GM21447 (cell line): ENCODE results near the gene OPN4.
A peak's percentile ranks its signal among the peaks of the same experiment; 100 is the strongest.

Source experiments
- ATAC-seq: cut with Tn5 transposase; IDR thresholded peaks from one replicate; pipeline ENCODE4 v1.9.1; 2021; ENCODE audit not compliant: unreplicated experiment

The OPN4 gene

GRCh38 chr10:86661161-86662025, 7.0 kb downstream of the OPN4 start:
- ATAC-seq: no peak

- ATAC-seq: no peak
Observed at GRCh38 chr10:86662186-86663045, 8.1 kb downstream of the OPN4 start.

DNA sequence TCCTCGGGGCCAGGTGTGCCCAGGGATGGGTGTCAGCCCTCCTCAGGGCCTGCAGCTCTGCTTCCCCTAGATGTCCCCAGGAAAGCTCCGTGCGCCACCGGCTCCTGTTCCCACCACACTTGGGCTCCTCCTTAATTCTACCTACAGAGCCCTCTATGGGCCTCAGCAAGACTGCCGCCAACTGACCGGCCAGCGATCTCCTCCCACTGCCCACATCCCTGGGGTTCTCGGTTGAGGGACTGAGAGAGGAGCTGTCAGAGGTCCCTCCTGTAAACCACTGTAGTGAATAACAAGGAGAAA, 8.6 kb downstream of the OPN4 start:
- no peak for ATAC-seq

GRCh38 chr10:86663576-86664339, 9.4 kb downstream of the OPN4 start:
- no peak for ATAC-seq

DNA sequence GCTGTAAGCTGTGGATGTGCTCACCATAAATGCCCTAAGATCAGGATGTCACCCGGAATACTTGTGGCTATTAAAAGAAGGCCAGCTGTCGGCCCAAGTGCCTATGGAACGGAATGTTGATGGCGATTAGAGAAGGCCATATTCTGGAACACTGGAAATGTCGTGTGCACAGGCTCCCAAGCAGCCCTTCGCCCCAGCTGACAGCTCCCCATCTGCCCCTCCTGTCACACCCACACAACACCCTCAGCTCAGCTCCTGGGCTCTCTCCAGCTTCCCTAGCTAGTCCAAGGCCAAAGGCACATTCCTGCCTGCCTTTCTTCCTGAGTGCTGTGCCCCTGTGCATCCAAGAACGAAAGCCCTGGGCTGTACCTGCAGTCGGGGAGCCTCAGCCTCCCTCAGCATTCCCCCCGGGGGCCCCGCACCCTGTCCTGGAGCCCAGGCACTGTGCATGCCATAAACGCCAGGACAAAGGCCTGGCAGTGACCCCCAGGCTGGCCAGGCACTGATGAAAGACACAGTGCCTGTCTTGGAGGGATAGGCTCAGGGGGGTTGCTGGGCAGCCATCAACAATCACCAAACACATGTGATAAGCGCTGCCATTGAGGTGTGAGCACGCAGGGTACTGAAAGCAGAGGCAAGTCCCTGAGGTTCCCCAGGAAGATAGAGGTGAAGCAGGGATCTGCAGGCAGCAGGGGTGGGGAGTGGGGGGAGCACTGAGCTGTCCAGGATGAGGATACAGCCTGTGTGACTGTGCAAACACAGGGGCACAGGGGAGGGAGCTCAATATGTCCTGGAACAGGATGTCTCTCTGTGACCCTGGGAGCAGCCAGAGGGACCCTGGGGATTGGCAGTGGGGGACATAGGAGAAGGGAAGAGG, 10.2 kb downstream of the OPN4 start:
- ATAC-seq: no peak

- ATAC-seq: no peak
Observed at GRCh38 chr10:86665218-86665607, 10.9 kb downstream of the OPN4 start.

DNA sequence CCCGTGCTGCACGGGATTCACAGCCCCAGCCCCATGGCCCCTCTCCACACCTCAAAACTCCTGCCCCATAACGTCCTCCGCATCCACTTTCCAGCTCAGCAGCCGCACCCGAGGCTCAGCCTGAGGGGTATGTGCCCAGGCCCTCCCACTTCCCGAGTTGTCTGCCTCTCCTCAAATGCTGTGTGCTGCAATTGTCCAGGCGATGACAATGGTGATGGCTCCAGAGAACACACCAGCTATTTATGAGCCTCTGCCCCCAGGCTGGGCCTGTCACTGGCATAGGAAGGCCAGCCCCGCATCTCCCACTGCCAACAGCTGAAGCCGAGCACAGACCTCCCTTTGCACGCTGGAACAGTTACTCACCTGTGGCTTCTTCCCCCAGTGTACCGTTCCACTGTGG, 11.5 kb downstream of the OPN4 start:
- no peak for ATAC-seq

DNA sequence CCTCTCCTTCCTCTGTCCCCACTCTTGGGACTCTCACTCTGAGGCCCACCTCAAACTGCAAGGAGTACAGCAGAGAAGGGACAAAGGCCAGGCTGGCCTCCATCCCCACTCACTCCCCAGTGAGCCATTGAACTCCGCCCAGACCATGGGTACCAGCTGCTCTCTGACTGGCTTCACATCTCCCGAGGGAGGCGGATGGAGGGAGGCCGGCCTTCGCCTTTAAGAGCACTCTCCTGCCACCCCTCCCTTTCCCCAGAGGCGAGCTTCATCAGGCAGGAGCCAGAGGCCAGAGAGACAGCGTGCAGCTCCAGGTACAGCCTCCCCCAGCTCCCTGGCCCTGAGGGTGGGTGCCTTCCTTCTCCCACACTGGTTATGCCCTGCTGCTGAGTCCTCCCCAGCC, 12.2 kb downstream of the OPN4 start:
- ATAC-seq: no peak

GRCh38 chr10:86667421-86668181, 13.3 kb downstream of the OPN4 start:
- no peak for ATAC-seq

- peak; percentile 68 for ATAC-seq
Observed at GRCh38 chr10:86668297-86669165, 14.2 kb downstream of the OPN4 start, which contains the start of gene LDB3. Gene LDB3 (plus strand): TSS chr10:86668511. CDS start chr10:86668692, 181 bp downstream.

DNA sequence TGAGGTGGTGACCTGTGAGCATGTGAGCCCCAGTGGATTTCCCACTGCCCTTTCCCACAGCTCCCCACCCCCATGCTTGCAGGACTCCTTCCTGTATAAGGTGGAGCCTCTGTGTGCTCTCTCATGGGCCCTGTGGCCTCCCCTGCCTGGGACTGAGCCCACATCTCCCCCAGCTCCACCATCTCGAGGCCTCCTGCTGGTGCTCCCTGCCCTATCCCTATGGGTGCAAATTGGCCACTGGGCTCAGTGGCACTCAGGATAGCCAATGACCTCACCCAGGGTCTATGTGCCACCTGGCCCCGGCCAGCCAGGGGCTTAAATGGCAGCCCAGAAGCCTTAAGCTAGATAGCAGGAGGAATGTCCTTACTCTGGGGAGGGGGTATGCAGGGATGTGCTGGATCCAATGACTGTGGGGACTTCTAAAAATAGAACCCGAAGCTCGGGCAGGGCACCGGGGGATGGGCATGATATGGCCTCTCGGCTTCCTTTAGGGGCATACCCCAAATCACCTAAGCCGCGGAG, 16.0 kb downstream of the OPN4 start:
- ATAC-seq: no peak

GRCh38 chr10:86670876-86671275, 16.5 kb downstream of the OPN4 start:
- ATAC-seq: no peak

GRCh38 chr10:86671419-86671818, 17.1 kb downstream of the OPN4 start:
- ATAC-seq: no peak

DNA sequence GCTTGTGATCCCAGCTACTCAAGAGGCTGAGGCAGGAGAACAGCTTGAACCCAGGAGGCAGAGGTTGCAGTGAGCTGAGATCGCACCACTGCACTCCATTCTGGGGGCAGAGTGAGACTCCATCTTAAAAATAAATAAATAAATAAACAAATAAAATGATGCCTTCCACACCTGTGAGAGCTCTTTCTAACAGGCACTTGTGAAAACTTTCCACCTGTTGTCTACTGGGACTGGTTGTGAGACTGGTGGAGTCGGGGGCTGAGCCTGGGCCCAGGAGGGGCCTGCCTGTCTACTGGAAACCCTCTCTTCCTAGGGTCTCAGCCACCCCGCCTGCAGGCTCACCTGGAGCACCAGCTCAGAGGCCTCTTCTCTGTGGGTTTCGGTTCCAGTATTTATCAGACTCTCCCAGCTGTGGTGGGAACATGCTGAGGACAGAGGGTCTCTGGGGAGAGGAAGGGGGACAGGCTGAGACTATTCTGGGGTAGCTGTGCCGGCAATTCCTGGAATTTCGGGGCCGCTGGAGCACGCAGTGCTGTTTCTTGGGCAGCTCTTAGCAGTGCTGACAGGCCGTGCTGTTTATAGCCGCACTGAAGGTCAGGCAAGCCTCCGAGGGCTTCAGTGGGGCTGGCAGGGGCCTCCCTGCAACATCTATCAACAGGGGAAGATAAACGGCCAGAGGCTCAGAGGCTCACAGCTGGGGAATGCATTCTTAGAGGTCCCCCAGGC, 17.8 kb downstream of the OPN4 start:
- ATAC-seq: no peak

DNA sequence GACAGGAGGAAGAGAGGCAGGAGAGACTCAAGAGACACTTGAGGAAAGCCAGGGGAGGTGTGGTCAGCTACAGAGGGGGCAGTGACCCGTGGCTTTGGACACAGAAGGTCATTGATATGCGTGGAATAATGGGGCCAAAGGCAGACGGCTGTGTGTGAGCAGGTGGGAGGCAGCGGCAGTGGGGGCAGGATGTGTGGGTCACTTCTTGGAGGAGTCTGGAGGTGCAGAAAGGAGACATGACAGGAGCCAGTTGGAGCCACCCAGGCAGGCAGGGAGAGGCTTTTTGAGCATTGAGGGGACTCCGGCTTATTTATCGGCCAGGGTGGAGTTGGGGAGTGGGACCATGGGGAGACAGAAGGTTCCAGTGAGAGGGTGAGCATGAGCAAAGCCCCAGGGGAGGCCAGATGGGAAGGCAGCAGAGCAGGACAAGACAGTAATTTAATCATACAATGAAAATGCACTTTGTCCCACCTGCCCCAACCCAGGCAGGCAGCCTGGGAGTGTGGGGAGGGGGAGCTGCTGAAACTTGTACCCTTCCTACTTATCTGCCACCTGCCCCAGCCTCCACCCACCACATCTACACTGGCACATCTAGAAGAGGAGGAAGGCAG, 19.0 kb downstream of the OPN4 start:
- ATAC-seq: no peak

DNA sequence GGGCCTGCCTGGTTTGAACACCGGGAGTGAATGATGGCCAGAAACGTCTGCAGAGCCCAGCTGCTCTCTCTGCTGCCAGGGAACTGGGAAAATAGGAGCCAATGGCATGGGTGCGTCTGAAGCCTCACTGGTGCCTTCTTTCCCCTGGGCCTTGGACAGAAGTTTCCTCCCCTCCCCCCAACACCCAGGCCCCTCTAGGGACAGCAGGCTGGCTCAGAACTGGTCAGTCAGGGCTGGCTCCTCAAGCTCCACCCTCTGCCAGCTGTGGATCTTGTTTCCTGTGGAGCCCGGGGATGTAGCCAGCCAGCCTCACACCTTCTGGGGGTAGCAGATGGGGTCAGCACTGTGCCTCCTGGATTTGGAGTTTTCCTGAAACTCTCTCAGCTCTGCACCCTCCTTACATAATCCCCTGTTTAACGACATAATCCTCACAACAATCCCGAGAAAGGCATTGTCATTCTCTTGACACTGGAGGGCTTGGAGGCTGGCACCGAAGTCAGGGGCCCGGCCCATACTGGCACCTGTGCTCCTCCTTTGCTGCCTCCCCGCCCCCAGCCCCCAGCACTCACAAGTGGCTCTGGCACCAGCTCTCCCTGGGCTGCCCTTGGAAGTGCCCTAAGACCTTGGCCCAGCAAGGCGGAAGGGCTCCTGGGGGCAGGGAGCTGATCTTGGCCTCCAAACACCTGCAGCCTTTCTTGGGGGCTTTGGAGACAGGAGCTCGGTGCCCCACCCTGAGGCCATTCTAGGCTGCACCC, 19.7 kb downstream of the OPN4 start:
- ATAC-seq: no peak

GRCh38 chr10:86674912-86675311, 20.6 kb downstream of the OPN4 start:
- no peak for ATAC-seq
